HS-27A (cell line): ENCODE results near the gene MCRIP1.
A peak's percentile ranks its signal among the peaks of the same experiment; 100 is the strongest.

ENCODE experiments used
- DNase-seq: peaks from one replicate; pipeline ENCODE4 v3.0.0-alpha.2; 2012; ENCODE audit warnings: low read depth, missing footprints

The MCRIP1 gene

DNA sequence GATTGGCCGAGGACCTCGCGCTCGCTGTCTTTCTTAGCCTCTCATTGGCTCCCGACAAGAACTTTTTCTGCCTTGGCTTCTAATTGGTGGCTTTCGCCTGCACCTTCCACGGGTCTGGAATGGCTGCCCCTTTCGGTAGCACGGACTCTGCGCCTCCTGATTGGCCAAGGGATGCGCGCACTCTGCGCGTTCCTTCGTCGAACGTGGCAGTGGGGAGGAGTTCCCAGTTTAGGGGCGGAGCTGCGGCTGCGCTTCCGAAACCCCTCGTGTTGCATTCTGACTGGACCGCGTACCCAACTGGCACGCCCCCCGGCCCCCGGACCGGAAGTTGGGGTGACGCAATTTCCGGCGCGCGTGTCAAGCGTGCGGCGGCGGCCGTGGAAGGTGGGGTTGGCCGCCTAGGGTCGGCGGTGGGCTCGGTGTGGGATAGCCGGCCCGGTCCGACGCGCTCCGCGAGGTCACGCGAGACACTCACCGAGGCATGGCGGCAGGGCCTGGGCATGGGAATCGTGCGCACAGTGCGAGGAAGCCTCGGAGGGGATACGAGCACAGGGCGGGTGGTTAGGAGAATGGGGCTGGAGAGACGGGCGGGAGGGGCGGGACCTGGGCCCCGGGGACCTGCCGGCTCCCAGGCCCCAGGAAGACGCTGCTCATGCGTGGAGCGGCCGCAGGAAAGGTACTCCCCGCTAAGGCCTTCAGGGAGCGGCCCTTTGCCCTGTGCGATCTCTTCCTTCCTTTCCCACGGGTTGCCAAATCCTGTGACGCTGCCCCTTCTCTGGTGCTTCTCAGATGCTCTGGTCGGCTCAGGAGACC is 27.9 kb upstream of the MCRIP1 start:
- DNase-seq, result peak; percentile 96

DNA sequence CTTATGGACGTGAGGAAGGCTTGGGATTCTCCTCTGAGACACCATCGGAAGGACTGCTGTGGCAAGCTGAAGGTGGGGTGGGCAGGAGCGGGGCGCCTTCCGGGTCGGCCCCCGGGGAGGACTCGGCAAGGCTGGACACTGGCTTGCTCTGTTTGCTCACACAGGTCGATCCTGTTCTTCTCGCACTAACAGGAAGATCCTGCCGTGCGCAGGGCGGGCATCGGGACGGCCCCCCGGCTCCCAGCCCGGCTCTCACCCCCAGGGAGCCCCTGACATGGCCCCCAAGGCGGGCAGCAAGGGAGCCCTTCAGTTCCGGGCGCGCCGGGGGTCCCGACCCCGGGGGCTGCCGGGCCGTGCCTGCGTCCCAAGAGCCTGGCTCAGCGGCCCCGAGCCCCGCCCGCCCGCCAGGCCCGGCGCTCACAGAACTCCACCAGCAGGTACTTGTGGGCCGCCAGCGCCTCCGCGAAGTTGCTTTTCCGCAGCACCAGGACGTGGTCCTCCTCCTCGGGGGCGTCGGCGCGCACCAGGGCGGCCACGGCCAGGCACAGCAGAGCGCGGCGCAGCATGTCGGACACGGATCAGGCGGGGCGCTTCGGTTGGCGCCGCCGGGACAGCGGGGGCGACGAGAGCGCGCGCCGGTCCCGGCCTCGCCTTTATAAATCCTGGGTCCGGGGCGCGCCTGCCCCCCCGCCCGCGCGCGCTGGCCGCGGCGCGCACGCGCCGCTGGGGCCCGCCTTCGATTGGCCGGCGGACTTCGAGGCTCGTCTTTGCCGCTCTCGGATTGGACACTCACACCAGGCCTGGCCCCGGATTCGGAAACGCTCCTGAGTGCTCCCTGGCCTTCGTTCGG is 27.0 kb upstream of the MCRIP1 start, which contains the start of gene P4HB:
P4HB (minus strand) TSS at position 630 of the 850 bp plus-strand sequence; CDS start at position 566, 64 bp downstream.
- DNase-seq, result no peak

DNA sequence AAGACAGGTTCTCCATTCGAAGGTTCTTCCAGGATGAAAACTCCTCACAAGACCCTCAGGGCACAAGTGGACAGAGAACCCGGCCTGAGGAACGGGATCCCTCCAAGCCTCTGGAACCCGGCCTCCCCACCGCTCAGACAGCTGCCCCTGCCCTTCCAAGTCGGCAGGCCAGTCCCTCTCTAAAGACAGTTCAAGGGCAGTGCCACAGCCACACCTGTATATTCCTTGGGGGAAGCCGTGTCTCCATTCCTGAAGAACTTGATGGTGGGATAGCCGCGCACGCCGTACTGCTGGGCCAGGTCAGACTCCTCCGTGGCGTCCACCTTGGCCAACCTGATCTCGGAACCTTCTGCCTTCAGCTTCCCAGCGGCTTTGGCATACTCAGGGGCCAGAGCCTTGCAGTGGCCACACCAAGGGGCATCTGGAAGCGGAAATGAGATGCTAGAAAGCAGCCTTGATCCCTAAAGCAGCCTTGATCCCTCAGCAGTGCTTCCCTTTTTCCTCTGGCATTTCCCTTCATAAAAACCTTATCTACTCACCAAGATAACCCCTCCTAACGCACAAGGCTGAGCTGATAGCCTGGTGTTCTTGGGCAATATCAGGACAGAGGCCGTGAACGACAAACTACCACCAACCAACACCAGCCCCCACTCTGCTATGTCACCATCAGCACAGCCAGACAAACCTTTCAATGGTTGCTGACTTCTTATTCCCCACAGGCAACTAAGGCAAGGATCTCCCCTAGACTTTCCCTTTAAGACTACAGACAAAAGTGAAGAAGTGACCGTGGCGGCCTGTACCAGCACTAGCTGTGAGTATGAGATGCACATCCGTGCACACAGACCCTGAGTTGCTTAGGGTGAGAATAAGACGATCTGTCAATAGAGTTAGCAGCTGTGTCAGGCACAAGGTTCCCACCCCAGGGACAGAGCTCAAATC is 26.1 kb upstream of the MCRIP1 start:
- DNase-seq, result no peak

DNA sequence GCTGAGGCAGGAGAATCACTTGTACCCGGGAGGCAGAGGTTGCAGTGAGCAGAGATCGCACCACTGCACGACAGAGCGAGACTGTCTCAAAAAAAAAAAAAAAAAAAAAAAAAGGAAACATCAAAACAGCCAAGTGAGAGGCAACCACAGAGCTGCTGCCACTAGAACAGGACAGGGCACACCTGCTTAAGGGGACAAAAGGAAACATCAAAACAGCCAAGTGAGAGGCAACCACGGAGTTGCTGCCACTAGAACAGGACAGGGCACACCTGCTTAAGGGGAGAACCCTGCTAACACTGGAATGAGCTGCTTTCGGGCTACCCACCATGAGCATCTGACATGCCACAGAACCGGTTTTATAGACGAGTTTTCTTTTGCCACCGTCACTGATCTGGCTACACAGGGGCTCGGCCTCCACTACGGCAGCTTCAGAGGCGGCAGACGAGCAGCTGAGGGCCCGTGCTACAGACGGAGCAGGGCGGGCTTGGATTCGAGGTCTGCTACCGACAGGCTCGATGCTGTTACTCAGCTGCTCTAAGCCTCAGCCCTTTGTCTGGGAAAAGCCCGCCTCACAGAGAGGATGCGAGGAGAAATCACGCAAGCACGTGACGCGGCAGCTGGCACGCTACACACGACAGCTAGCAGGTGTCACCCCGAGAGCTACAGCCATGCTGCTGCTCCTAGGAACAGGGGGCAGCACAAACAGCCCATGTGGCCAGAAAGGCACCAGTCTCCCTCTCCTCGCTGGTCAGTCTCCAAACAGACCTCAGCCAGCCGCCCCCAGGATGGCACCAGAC is 25.3 kb upstream of the MCRIP1 start:
- DNase-seq, result no peak

DNA sequence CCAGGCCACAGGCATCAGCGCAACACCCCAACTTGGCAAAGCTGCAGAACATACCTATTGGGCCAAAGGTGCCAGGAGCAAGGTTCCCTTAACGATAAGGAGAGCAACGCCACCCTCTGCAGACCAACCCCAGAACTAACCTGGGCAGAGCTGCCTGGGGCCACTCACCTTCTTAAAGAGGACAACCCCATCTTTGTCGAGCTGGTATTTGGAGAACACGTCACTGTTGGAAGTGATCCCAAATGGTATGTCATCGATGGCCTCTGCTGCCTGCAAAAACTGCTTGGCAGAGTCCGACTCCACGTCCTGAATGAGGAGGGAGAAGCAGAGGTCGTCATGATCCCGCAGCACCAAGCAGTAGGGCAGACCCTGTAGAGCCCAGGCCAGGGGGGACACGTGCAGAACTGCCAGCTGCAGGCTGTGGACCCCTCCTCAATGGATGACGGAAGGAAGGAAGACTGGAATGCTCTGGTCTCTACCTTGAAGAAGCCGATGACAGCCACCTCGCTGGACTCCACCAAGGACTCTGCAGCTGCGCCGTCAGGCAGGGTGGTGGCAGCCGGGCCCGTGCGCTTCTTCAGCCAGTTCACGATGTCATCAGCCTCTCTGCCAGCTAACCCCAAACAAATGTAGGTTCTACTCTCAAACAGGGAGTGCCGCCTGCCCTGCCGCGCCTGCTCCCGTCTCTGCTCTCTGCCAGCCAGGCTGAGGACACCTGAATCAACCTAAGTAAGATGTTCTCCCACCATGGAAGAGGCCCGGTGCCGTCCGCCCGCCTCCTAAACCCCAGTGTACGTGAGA is 22.1 kb upstream of the MCRIP1 start:
- no peak for DNase-seq

DNA sequence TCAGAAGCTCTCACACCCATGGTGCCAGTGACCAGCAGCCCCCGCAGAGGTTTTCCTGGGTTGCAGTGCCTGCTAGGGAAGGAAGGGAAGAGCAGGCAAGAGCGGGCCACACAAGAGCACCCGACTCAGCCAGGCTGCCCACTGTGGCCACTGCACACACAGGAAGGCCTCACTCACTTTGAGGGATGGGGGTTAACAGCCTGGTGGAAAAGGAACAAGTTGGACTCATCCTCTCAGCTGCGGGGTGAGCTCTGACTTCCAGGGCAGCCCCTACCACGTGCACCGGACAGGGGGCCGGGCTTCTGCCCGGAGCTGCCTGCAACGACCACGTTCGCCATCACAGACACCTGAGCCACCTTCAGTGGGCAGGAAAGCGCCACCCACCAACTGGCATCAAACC is 19.1 kb upstream of the MCRIP1 start:
- DNase-seq, result no peak

DNA sequence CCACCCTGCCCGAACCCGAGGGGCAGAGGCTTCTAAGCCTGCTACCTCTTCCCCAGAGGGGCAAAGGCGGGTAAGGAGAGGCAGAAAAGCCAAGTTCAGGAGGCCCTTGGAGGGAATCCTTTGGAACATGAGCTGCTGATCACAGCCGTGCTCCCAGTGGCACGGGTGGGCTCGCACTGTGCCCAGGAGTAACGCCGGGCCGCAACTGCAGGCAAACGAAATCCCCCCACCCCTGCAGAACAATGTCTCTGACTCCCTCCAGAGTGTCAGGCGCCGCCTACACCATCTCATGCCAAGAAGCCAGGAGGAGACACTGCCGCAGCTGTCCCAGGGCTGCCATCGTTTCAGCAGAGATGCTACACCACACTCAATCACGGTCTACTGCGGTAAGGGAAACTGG is 18.3 kb upstream of the MCRIP1 start:
- DNase-seq, result no peak

DNA sequence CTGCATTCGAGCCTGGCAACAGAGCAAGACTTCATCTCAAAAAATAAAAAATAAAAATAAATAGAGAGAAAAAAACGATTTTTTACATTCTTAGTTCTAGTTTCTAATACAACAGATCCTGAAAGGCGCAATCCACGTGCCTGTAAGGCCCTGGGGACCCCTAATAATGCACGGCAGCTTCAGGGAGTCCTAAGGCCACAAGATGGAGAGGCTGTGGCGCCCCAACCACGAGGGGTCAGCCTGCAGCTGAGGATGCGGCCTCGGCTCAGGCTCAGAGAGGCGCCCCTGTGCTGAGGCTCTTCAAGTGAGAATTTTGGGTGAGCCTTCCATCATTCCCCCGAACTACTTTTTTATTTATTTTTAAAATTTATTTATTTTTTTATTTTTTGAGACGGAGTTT is 16.4 kb upstream of the MCRIP1 start:
- no peak for DNase-seq

DNA sequence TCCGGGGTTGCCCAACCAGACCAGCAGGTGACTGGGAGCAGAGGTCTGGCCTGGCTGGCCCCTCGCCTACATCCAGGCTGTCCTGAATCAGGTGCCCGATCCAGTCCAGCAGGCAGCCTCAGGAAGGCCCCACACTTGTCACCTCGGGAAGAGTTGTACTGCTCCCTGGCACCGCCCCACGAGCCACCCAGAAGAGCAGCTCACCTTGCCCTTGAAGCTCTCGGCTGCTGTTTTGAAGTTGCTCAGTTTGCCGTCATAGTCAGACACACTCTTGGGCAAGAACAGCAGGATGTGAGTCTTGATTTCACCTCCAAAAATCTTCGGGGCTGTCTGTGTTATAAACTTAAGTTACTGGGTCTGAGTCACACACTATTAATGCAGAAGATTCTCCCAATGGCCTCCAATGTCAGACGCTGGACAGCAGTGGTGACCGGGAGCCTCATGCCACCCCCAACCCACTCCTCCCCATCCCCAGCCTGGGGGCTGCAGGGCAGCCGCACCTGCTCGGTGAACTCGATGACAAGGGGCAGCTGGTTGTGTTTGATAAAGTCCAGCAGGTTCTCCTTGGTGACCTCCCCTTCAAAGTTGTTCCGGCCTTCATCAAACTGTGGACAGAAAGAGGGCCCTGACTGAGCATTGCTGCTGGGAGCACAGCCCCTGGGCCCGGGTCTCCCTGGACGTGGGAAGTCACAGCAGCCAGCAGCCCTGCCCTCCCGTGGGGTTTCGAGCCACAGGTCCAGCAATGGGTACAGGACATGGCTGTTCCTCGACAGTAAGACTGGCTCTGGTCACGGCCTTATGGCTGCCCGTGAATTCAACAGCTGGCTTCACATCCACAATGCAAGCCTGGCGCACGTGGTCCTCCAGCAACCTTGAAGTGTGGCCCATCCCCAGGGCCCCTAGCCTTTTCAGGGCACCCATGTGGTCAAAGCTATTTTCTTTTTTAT is 13.9 kb upstream of the MCRIP1 start:
- DNase-seq, result no peak

DNA sequence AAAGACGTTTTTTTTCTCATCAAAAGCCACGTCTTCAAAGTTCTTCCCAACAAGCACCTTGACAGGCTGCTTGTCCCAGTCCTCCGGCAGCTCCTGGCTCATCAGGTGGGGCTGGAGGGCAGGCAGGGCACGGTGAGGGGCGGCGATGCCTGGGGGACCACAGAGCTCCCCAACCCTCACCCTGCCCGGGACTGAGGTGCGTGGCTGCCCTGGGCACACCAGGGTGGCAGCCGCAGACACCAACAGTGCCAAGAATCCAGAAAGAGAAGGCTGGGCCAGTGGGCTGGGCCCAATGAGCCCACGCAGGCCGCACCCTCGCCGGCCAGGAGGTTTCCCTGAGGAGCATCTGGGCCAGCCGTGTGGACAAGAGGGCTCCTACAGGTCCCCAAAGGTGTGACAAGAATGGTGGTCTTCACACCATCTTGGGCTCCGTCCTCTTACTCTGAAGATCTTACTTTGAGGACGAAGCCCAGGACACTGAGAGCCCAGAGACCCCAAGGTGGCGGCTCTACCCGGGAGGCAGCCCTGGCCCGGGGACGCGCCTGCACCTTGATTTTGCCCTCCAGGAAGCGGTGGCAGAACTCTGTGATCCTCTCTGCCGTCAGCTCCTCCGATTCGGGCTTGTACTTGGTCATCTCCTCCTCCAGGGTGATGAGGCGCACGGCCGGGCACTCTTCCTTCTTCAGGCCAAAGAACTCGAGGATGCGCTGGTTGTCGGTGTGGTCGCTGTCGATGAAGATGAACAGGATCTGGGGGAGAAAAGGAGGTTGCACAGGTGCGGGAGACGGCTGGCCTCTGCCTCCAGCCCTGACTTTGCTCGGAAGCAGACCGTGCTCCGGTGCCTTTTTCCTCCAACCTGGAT is 13.0 kb upstream of the MCRIP1 start:
- no peak for DNase-seq

DNA sequence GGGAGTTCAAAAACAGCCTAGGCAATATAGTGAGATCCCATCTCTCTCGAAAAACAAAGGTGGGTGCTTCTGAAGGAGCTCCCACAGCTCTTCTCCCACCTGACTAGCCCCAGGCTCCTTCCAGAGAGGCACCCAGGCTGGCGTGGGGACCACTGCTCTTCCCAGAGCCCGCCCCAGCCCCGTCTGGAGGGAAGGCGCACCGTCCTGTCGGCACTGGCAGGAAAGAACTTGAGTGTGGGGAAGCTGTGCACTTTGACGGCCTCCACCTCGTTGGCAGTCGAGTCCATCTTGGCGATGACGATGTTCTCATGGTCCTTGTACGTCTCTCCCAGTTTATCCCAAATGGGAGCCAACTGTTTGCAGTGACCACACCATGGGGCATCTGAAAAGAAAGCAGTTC is 12.3 kb upstream of the MCRIP1 start:
- no peak for DNase-seq

DNA sequence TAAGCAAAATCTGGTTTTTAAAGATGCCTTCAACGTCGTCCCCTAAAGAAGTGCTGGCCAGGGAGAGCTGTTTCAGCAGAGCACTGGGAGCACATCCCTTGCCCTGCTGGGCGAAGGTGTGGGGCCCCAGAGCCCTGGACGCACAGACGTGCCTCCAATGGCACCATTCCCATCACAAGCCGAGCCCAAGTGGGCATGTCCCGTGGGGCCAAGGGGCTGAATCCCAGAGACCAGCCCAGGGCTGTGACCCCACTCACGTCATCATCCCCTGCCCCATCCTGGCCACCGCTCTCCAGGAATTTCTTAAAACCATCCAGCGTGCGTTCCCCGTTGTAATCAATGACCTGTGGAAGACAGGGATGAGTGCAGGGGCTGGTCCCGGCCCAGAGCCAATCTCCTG is 11.8 kb upstream of the MCRIP1 start:
- no peak for DNase-seq

DNA sequence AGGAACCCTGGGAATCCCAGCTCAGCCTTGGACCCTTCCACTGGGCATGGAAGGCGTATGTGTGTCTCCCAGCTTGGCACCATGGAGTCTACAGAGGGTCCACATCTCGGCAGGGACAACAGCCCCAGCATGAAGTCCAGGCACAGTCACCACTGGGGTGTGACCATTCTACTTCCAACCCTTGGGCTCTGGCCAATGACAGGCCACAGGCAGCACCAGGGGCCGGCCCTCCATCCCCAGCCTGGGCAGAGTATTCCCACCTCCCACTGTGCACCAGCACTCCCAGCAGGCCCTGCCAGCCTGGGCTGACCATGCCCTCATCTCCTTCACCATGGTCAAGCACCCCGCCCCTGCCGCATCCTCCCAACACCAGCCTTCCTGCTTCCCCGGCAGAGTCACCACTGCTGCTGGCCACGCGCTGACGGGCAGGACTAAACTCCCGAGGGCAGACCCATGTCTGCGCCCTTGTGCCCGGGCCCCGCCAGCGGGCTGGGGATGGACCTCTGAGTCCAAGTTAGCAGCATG is 11.3 kb upstream of the MCRIP1 start:
- DNase-seq, result no peak

DNA sequence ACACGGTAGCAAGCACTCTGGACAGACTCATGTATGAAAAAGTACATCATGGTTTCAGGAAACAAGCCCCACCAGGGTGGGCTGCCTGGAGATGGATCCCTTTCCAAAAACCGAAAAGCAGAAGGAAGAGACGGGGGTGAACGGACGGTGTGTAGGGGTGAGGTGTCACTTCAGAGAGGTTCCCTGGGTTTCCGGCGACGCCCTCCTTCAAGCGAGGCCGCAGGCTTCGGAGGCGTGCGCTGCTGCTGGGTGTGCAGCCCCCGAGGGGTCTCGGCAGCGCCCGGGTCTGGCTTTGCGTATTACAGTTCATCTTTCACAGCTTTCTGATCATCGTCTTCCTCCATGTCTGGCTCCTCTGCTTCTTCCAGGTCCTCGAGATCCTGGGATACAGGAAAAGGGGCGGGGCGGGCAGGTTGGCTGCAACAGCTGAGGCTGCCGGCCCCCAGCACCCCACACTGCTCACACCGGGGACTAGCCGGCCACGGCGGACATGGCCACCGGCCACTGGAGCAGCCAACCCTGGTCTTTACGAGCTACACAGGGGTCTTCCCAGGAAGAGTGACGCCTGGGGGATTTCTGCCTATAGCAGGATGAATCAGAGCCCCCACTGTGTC is 10.7 kb upstream of the MCRIP1 start:
- no peak for DNase-seq

DNA sequence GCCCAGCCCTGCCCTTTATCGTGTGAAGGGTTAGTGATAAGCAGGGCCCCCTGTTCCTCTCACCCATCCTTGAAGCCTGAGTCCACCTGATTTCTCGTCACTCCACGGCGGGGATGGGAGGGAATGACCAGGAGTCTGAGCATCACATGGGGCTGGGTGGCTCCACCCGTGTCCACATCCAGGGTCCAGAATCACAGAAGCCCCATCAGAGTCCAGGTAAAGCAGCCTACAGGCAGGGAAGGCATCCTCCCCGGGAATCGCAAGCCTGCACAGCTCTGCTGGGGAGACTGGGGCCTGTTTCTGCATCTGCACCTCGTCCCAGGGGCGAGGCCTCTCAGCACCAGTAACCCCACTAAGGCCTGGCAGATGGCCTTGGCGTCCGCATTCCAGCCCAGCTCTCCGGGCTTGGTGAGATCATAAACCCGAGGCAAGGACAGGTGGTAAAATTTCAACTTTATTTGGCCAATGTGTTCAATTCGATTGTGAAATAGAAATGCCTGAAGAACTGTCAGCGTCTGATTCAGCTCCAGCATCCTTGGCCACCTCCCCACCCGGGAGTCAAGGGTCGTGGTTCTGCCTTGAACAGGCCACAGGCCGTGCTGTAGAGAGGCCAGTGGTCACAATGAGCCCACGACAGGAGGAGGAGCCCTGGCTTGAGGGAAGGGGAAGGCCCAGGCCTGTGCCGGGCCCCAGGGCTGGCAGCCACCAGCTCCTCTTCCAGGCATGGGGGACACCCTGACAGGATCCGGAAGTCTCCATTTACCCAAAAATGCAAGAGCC is 9.8 kb upstream of the MCRIP1 start:
- DNase-seq, result no peak

DNA sequence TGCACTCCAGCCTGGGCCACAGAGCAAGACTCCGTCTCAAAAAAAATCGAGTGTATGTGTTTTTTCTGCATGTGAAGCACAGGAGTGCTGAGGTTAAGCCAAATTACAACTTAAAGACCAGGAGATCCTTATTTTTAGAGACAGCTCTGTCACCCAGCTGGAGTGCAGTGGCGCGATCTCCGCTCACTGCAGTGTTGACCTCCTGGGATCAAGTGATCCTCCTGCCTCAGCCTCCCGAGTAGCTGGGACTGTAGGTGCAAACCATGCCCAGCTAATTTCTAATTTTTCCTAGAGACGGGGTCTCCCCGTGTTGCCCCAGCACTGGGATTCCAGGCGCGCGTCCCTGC is 9.3 kb upstream of the MCRIP1 start:
- DNase-seq, result no peak

DNA sequence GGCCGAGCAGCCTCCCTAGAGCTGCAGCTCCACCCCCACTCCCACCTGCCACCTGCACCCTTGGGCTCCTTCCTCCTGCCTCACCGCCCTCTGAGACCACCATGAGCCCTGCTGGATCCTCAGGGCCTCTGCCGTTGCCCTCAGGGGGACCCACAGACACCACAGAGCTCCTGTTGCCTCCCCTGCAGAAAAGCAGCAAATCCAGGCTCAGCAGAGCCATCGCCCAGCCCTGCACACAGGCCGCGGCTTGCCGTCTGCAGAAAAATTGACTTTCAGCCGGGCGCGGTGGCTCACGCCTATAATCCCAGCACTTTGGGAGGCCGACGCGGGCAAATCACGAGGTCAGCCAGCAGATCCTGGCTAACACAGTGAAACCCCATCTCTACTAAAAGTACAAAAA is 8.8 kb upstream of the MCRIP1 start:
- DNase-seq, result no peak
